SH-SY5Y (cell line): ENCODE data around the gene CIP2A.

Source experiments
- GATA2 ChIP-seq: IDR thresholded peaks from 2 replicates; pipeline ENCODE4 v1.6.1; 2011; ENCODE audit warnings: mild to moderate bottlenecking, low read depth, low read length
- GATA3 ChIP-seq: IDR thresholded peaks from 2 replicates; pipeline ENCODE4 v1.6.1; 2011; ENCODE audit warnings: low read depth, mild to moderate bottlenecking, low read length, moderate library complexity

- TF ChIP-seq GATA2 = no peak
- no peak for TF ChIP-seq GATA3
Observed at GRCh38 chr3:108590460-108590859, 1.2 kb upstream of the CIP2A start.
